Activated T-cell treated with anti-CD3 and anti-CD28 coated beads, Interleukin-2, amount 50 U/mL, for 48 hours (primary cell): ENCODE results near the gene HOXC6.

Experiments used
- DNase-seq, 2 experiments: peaks; one replicate each; pipeline ENCODE4 v3.0.0-alpha.2; 2020

Gene HOXC6

DNA sequence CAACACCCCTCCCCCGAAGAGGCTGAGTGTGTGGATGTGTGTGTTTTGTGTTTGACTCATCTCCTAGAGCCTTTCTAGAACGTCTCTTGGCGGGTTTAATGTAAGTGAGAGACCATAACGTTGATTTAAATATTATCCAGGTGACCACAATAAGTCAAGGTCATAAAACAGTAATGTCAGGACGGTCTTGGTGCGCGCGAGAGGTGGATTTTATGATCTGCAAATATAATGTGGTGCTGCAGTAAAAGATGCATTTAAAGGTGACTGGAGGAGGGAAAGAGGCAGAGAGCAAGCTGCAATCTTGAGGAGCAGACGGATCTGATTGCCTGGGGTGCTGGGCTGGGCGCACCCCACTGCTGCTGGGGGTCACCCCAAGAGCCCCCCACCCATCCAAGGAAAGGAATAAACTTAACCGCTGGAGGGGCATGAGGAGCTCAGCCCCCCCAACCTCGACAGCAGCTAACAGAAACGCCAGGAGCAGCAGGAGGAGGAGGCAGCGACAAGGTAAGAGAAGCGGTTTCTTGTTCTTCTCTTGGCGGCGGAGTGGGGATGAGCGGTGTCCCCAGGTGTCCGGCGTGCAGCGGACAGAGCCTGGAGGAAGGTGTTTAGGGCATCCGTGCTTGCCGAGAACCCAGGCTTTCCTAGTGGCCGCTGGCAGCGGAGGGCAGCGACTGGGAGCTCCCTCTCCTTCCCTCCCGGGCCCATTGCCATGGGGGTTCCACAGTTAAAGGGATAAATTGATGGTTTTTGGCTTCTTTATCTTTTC, 37.7 kb upstream of the HOXC6 start:
- DNase-seq, result no peak

DNA sequence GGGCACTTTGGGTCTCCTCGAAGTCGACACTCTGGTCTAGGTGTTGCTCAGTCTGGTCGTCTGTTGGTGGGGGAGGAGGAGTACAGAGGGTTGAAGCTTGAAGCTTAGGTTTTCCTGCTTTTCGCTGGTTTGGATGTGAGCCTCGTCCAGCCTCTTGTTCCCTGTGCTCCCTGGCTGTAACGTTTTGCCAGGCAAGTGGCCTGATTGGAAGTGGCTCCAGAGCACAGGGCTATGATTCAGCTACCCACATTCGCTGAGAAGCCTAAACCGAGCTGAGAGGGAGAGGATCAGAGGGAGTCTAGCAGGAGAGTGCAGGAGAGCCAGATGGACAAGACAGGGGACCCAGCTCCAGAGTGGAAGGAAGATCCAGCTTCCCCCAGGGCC, 37.2 kb upstream of the HOXC6 start:
- DNase-seq, result no peak

DNA sequence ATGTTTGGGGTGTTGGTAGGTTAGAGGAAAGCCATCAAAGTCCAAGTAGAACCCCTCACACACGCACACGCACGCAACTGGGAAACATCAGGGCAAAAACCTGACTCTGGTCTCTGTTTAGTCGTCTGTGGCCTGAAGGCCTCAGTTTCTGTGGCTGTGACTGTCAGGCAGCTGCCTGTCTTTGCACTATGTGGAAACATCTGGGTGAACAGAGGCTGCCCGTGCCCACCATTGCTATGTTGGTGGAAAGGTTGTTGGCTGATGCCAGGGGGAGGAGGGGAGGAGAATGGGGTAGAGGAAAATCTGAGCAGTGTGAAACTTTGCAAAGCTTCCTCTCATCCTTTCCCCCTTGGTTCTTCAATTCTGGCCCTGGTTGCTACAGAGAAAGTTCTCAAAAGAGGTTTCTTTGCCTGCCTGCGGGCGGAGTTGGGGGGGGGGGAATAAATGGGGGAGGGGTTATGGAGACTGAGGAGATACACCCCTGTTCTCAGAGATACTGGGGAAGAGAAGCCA, 35.8 kb upstream of the HOXC6 start:
- DNase-seq, result no peak

DNA sequence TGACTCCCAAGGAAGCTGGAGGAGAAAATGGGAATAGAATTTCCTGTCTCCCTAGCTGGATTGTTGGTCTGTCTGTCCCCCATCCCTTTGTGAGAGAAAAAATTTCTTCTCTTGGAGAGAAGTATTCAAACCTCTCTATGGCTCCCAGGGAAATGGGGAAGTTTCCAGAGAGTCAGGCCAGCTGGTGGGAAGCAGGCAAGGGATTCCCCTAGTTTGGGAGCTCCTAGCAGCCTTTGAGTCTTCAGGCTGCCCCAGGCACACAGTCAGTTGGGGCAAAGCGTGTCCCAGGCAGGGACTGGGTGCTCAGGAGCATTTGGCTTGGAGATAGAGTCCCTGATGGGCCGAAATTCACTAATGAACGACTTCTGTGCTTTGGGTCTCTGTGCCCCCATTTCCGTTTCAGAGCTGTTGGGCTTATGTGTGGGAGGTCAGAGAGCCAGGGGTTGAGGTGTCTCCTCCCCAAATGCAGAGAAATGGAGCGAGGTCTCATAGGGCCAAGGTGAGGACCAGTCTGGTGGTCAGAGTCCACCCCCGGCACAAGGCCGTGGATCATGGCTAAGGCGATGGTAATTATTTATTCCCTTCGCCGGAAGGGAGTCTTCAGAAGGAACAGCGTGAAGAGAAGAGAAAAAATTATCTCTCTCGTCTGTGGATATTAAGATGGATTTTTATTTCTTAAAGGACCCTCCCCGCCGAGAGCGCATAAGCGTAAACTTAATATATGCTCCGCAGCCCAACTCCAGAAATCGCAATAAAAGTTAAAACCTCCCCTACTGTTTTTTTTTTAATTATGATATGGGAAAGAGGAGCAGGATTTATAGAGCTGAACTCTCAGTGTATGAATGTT, 34.9 kb upstream of the HOXC6 start:
- DNase-seq, result no peak

DNA sequence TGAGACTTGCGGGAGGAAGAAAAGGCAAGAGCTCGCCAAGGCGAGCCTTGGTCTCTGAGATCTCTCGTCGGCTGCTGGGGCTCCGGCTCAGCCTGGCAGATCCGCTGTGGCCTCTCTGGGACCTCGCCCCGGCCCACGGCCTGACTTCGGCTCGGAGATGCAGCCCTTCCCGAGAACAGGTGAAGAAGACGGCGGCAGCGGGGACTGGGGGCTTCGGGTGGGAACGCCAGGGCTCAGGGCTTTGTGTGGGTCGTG, 34.3 kb upstream of the HOXC6 start:
- no peak for DNase-seq

DNA sequence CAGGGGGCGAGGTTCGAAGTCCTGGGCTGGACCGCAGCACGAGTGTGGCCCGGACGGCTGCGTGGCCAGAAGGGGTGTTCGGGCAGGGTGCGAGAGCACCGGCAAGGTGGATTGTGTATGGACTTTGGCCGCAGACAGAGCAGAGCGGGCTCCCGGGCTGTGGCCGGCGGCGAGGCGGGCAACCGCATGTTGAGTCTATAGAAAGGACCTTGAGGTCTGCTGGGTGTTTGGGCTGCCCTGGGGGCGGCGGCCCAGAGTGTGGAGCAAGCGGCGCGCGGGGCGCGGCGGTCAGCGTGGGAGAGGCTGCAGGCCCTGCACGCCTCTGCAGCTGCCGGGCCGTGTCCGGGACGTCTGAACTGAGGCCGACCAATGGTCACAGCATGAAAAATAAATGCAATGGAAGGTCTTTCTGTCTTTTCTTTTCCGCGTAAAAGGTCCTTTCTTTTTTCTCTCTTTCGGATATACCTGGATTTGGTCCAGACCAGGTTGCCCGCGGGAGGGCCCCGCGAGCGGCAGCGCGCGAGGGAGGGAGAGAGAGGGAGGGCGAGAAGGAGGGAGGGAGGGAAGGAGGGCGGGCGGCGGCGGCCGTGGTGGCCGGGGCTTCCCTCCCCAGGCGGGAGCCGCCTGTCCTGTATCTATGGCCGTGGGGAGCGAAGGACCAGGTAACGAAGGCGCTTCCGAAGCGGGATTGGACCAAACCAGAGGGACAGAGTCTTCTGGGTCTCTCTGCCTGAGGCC, 33.8 kb upstream of the HOXC6 start:
- no peak for DNase-seq

DNA sequence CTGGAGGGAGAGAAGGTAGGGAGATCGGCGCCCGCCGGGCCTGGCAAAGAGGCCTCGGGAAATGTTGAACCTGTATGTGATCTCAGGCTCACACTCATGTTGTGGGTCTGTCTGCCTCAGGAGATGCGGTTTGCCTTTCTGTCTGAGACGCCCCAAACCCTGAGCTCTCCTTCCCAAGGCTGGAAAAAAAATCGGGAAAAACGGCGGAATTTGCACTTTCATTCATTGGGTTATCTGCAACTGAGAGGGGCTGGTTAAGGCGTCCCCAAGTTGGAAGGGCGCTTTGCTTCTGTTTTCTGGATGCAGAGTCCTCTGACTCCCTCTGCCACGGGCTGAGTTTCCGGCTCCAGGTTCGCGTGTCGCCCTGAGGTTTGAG, 33.2 kb upstream of the HOXC6 start:
- peak; percentile 50 to 54 for DNase-seq

DNA sequence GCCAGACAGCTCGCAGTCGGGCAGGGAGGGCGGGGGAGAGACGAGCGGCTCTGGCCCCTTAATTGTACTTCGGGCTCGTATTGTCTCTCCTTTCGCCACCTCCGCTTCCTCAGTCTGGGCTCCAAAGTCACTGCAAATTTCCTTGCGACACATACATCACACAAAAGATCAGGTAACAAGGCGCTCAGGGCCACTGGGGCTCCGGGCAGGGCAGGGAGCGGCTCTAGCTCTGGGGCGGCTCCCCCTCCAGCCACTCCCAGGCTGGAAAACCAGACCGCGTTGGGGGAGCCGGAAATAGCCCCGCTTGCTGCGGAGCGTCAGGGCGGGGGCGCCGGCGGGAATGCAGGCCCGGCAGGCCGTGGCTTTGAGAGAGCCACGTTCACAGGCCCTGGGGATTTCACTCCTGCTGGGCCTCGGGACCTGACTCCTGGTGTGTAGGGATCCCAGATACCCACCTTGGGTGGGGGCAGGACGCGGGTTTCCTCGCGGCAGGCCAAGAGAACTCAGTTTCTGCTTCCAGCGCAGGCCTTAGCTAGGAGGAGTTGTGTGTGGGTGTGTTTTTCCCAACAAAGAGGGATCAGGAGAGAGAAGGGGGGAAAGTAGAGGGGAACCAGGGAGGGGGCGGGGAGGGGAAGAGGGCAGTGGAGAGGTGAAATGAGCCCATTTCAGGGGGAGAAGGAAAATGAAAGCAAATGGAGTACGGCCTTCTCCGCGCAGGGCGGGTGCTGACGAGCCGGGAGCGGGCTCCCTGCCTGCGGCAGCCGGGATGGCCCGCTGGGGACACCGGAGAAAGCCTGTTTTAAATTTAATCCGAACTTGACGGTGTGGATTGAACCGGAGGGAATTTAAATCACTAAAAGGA, 32.6 kb upstream of the HOXC6 start:
- DNase-seq, result no peak

DNA sequence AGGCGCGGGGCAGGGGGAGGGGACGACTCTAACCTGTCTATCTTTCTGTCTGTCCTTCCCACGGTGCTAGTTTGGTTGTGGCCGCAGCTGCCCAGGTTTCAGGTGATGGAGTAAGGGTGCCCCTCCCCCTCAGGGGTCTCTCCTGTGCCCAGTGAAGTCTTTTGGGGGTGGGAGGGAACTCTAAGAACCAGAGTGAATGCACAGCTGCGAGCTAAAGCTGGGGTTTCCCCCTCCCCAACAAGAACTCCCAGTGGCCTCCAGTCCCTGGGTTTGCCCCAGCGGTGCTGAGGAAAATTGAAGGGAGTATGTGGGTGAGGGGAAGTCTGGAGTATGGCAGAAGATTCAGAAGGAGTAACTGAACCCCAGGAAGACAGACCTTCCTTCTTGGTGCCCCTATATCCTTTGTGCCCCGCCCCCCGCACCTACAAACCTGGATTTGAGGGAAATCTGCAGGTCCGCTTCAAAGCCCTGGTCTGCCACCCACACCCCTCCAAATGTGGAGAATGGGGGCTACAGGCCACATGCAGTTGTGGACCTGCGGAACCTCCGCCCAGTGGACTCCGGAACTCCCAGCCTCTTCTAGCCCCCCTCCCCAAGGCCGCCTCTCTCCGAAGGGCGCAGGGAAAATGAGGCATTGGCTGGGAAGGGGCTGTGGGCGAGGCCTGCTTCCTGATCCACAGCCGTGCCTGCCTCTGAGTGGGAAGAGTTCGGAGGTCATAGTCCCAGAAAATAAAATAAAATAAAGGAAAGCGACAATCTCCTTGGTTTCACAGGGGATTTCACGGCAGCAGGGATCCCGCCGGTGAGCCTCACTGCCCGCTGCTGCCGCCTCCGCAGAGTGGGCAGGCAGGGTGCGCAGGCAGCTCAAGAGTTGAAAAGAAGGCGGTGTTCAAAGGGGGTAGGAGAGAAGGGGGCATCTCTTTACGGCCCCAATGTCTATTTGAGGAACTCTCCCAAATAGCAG, 31.7 kb upstream of the HOXC6 start:
- no peak for DNase-seq

DNA sequence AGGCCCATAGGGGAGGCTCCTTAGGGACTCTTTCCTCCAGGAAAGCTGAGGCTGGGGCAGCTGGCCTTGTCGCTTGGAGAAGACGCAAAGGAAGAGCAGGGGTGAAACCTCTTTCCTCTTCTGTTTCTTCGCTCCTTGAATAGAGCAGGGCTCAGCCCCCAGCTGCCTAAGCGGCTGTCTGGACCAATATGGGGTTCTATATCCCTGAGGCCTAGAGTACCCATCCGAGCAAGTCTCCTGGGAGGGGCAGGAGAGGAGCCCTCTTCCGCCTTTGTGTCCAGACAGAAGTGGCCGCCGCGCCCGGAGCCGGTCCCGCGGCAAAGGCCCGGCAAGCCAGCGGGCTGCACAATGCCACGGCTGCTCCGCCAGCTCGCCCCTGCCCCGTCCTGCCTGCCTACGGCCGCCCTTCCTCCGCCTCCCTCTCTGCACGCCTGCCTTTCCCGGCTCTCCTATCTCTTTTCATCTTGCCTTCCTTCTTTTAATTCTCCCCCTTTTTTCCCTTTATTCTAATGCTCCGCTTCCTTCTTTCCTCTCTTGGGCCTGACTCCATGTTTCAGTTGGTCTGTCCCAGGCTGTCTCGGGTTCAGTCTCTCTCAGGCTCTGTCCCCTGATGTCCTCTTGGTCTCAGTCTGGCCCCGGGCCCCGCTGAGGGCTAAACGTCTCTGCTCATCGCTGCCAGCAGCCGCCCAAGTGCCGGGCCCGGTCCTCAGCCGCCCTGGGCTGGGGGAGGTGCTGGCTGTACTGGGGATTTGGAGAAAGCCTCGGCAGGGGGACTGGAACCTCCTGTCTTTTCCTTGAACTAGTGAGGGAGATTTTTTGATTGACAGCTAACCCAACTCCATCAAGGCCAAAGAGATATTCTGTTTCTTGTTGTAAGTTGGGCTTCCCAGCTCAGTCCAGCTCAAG, 30.8 kb upstream of the HOXC6 start:
- no peak for DNase-seq

DNA sequence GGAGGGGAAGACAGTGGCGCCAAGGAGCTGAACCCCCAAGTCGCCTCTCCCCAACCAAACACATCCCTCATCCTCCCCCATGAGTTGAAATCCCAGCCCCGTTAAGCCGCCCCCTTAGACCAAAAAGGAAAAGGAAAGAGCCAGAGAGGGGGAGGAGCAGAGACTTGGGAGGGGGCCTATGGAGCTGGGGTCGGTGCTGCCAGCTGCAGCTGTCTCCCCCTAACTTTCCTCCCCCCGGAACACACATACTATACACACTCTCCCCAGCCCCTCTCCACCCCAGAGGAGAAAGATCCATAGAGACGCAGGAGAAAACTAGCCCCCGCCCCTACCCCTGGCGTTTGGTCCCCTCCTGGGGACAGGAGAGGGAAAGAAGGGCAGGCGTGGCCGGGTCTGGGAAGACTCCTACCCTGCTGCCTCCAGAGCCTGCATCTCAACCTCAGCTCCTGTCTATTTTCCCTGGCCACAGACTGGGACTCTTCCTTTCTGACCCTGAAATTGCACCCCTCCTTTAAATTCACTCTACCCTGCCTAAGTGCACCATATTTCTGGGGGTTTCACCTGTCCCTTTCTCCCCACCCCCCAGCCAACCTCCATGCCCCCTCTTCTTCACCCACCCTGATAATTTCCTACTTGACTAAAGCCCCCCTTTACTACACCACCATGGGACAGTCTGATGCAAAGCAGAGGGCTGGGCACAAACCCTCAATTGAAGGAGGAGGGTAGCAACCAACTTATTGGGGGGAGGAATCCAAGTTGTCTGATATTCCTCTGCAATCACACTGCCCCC, 29.9 kb upstream of the HOXC6 start:
- DNase-seq, result no peak

DNA sequence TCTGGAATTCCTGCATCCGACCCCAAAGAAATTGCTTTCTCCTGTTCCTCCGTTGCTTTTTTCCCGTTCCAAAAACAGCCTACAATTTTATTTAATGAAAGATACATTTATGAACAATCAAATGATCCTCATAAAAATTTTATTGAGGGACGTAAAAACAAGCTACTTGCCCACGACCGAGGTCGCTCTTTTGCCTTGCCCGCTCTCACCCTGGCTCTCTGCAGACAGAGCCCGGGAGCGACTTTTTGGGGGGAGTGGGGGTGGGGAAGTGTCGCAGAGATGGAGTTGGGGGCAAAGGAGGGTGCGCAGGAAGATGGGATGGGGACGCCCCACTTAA, 29.4 kb upstream of the HOXC6 start:
- DNase-seq, result no peak

DNA sequence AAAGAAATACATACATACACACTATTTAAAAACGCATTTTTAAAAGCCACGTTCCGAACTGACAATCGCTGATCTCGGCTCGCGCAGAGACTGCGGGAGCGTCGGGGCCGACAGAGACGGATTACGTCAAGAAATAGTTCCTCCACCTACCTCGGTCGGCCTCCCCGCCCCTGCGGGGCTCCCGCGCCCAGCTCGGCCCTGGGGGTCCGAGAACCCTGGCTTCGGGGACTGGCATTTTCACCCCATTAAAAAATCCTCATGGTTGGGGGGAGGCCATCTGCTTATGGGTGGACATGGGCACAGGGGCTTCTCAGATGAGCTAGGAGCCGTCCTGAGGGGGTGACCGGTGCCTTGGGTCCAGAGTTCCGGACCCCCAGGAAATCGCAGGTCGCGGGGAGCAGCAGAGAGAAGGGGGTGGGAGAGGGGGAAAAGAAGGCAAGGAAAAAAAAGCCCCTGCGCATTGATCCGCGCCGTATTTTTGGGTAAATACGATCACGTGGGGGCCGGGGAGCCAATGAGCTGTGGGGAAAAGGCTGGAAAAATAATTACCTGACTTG, 28.6 kb upstream of the HOXC6 start:
- no peak for DNase-seq

DNA sequence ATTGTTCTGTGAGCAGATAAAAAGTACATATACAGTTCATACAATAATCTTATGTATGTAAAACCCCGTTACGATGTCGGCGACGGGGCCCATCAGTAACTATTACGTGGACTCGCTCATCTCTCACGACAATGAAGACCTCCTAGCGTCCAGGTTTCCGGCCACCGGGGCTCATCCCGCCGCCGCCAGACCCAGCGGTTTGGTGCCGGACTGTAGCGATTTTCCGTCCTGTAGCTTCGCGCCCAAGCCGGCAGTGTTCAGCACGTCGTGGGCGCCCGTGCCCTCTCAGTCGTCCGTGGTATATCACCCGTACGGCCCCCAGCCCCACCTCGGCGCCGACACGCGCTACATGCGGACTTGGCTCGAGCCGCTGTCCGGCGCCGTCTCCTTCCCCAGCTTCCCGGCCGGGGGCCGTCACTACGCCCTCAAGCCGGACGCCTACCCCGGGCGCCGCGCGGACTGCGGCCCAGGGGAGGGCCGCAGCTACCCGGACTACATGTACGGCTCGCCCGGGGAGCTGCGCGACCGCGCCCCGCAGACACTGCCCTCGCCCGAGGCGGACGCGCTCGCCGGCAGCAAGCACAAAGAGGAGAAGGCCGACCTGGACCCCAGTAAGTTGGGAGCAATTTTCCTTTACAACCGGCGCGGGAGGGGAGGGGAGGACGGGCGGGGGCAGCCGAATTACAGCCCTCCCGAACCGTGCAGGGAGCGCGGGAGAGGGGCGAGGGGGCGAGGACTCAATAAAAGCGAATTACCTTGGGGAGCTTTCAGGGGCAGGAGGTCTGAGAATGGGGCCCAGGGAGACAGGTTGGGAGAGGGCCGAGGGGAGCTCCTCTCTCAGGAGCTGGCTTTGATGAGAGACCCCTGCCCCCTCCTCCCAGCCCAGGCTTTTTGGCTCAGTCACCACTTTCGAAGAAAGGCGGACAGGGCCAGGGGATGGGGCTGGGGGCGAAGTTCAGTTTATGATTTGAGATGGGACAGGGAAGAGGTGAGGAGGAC, 27.8 kb upstream of the HOXC6 start, which contains the start of gene HOXC9:
TSS of gene HOXC9 (plus strand) at position 46 of the 999 bp plus-strand sequence. CDS start at position 74, 28 bp downstream.
- DNase-seq, result no peak

DNA sequence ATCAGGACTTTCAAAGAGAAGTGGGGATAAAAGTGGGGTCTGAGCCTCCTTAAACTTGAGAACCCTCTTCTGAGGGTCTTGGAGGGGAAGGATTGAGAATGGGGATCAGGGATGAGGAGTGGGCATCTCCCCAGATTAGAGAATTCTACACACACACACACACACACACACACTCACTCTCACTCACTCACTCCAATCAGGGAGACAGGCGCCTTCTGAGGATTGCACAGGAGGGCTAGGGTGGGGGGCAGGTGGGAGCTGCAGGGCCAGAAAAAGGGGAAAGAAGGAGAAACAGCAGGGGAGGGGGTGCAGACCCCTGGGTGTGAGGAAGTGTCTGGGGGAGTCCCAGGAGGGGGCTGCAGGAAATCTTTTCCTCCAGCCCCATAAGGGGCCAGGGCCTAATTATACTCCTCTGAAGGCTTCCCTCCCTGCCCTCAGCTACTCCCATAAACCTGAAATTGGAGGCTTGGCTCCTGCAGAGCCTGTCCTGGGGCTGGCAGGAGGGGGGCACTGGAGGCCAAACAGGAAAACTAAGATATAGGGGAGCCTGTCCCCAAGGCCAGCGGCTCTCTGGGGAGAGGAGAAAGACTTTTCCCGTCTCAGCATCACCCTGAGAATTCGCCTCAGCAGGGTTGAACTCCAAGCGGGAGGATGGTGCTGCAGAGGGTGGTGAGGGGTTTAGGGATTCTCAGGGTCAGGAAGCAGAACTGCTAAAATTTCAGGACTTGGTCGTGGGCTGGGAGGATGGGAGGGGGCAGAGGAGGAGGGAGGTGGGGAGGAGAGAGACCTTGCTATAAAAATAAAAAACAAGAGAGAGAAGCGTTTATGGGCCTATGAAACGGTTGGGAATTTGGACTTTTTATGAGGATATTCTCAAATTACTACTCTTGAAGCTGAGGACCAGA, 26.7 kb upstream of the HOXC6 start:
- no peak for DNase-seq

DNA sequence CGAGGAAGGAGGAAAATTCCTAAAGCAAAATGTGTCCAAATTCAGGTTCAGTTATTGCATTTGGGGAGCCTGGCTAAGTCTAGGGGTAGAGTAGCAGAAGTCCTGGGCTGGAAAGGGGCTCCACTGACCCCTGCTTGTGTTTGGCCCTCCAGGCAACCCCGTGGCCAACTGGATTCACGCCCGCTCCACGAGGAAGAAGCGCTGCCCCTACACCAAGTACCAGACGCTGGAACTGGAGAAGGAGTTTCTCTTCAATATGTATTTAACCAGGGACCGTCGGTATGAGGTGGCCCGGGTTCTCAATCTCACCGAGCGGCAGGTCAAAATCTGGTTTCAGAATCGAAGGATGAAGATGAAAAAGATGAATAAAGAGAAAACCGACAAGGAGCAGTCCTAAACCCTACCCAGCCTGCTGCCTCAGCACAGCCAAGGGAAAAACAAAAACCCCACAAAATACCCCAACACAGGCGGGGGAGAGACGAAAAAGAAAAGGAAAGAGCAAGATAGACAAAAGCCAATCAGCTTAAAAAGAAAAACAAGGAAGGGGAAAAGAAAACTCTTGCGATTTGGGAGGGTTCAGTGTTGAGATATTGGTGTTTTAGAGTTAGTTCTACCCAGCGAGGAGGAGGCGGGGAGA, 25.8 kb upstream of the HOXC6 start:
- DNase-seq, result no peak
